GM23338 (cell line): ENCODE results near the gene VPS37C.

Experiments
- CREB1 ChIP-seq: fragments of 250-450 bp; sonication (Bioruptor Pico); IDR thresholded peaks from 2 replicates; pipeline ENCODE4 v1.5.0; 2020; ENCODE audit warnings: low read depth, mild to moderate bottlenecking, moderate library complexity
- EZH2 ChIP-seq: fragments of 200-600 bp; sonication (generic); IDR thresholded peaks from one replicate; pipeline ENCODE4 v1.8.0; 2017; ENCODE audit warnings: antibody characterized with exemption, mild to moderate bottlenecking, low read depth; ENCODE audit not compliant: unreplicated experiment
- EZH2phosphoT487 ChIP-seq: fragments of 200-600 bp; sonication (generic); IDR thresholded peaks from one replicate; pipeline ENCODE4 v1.8.1; 2018; ENCODE audit warnings: antibody characterized with exemption; ENCODE audit not compliant: unreplicated experiment
- NANOG ChIP-seq: IDR thresholded peaks from 2 replicates; pipeline ENCODE4 v1.6.1; 2016; ENCODE audit warnings: antibody characterized with exemption, borderline replicate concordance
- POLR2AphosphoS5 ChIP-seq: IDR thresholded peaks from 2 replicates; pipeline ENCODE4 v1.6.1; 2016; ENCODE audit warnings: antibody characterized with exemption, low read depth
- REST ChIP-seq: IDR thresholded peaks from one replicate; pipeline ENCODE4 v1.6.1; 2018; ENCODE audit warnings: antibody characterized with exemption; ENCODE audit not compliant: unreplicated experiment
- ZNF114 ChIP-seq: fragments of 250-450 bp; sonication (Bioruptor Pico); IDR thresholded peaks from 2 replicates; pipeline ENCODE4 v1.5.0; 2020; ENCODE audit warnings: mild to moderate bottlenecking, moderate library complexity
- TF ChIP-seq, protein P1 (sequence below), 2 experiments: fragments of 200-600 bp in 1 of 2; sonication (generic) in 1 of 2; conservative IDR thresholded peaks; 2 replicates each; pipeline versions ENCODE4 v1.5.1 to v1.6.1; 2016 to 2017; ENCODE audit warnings: antibody characterized with exemption in 2 of 2, low read depth in 2 of 2, mild to moderate bottlenecking in 2 of 2, moderate library complexity in 1 of 2

- TF ChIP-seq POLR2AphosphoS5, result no peak
- TF ChIP-seq, protein P1, sequence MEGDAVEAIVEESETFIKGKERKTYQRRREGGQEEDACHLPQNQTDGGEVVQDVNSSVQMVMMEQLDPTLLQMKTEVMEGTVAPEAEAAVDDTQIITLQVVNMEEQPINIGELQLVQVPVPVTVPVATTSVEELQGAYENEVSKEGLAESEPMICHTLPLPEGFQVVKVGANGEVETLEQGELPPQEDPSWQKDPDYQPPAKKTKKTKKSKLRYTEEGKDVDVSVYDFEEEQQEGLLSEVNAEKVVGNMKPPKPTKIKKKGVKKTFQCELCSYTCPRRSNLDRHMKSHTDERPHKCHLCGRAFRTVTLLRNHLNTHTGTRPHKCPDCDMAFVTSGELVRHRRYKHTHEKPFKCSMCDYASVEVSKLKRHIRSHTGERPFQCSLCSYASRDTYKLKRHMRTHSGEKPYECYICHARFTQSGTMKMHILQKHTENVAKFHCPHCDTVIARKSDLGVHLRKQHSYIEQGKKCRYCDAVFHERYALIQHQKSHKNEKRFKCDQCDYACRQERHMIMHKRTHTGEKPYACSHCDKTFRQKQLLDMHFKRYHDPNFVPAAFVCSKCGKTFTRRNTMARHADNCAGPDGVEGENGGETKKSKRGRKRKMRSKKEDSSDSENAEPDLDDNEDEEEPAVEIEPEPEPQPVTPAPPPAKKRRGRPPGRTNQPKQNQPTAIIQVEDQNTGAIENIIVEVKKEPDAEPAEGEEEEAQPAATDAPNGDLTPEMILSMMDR (conservative IDR thresholded peaks at IDR 0.05; ENCODE audit: low read depth in 2 of 2), result no peak
- no peak for TF ChIP-seq EZH2
- TF ChIP-seq EZH2phosphoT487, result no peak
- TF ChIP-seq REST, result no peak
- TF ChIP-seq CREB1, result no peak
- no peak for TF ChIP-seq NANOG
- no peak for TF ChIP-seq ZNF114 (CRISPR knock-in tag)
Observed at GRCh38 chr11:61198948-61199523, 37.8 kb upstream of the VPS37C start.
